GM12801 (cell line): ENCODE data around the gene BRPF1.

ENCODE experiments used
- CTCF ChIP-seq: IDR thresholded peaks from one replicate; pipeline ENCODE4 v1.5.1; 2011; ENCODE audit warnings: control low read depth; ENCODE audit not compliant: insufficient read length; ENCODE audit errors: extremely low read depth

Gene BRPF1

GRCh38 chr3:9703736-9704346, 27.7 kb upstream of the BRPF1 start, which contains the start of gene CPNE9:
TSS of gene CPNE9 (plus strand) at chr3:9703833. CDS start at chr3:9703997, 164 bp downstream.
- no peak for TF ChIP-seq CTCF

- TF ChIP-seq CTCF, result no peak
Observed at GRCh38 chr3:9704347-9705322, 26.9 kb upstream of the BRPF1 start.

- no peak for TF ChIP-seq CTCF
Observed at GRCh38 chr3:9710174-9710739, 21.3 kb upstream of the BRPF1 start.

GRCh38 chr3:9712415-9712814, 19.1 kb upstream of the BRPF1 start:
- no peak for TF ChIP-seq CTCF

GRCh38 chr3:9713142-9713541, 18.4 kb upstream of the BRPF1 start:
- no peak for TF ChIP-seq CTCF

- no peak for TF ChIP-seq CTCF
Observed at GRCh38 chr3:9715136-9715535, 16.4 kb upstream of the BRPF1 start.

GRCh38 chr3:9715764-9716437, 15.6 kb upstream of the BRPF1 start:
- TF ChIP-seq CTCF, result no peak
